HG03342 (cell line): ENCODE measurements around the gene CXCL11.
A peak's percentile ranks its signal among the peaks of the same experiment; 100 is the strongest.
"Not testable (repeated sequence)": the region's sequence is repeated elsewhere in the genome, so short reads cannot be mapped to it uniquely, and the experiment has no call there.

ENCODE experiments used
- ATAC-seq: cut with Tn5 transposase; IDR thresholded peaks from one replicate; pipeline ENCODE4 v1.9.1; 2021; ENCODE audit warnings: mild to moderate bottlenecking, moderate library complexity; ENCODE audit not compliant: unreplicated experiment

The CXCL11 gene

DNA sequence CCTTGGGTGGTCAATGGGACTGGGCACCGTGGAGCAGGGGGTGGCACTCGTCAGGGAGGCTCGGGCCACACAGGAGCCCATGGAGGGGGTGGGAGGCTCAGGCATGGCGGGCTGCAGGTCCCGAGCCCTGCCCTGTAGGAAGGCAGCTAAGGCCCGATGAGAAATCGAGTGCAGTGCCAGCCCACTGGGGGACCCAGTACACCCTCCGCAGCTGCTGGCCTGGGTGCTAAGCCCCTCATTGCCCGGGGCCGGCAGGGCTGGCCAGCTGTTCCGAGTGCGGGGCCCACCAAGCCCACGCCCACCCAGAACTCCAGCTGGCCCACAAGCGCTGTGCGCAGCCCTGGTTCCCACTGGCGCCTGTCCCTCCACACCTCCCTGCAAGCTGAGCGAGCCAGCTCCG lies 7.4 kb upstream of the CXCL11 start:
- ATAC-seq = not testable (repeated sequence)

DNA sequence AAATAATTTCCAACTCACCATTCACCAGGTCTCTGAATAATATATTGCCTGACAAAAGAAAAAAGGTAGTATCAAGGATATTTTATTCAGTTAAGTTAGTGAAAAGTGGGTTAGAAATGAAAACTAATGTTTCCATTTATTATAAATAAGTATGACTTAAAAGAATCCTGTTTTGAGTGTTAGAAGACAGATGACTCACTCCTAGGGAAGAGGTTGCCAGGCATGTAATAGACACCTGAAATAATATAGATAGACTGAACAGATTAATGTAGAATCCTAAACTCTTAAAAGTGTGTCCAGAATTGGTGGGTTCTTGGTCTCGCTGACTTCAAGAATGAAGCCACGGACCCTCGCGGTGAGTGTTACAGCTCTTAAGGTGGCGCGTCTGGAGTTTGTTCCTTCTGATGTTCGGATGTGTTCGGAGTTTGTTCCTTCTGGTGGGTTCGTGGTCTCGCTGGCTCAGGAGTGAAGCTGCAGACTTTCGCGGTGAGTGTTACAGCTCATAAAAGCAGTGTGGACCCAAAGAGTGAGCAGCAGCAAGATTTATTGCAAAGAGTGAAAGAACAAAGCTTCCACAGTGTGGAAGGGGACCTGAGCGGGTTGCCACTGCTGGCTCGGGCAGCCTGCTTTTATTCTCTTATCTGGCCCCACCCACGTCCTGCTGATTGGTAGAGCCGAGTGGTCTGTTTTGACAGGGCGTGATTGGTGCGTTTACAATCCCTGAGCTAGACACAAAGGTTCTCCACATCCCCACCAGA lies 6.5 kb upstream of the CXCL11 start:
- not testable (repeated sequence) for ATAC-seq

GRCh38 chr4:76036855-76037254 lies 985 bp upstream of the CXCL11 start:
- no peak for ATAC-seq

GRCh38 chr4:76035141-76035540 lies 729 bp downstream of the CXCL11 start:
- ATAC-seq = no peak

GRCh38 chr4:76029300-76029699 lies 6.6 kb downstream of the CXCL11 start:
- no peak for ATAC-seq

DNA sequence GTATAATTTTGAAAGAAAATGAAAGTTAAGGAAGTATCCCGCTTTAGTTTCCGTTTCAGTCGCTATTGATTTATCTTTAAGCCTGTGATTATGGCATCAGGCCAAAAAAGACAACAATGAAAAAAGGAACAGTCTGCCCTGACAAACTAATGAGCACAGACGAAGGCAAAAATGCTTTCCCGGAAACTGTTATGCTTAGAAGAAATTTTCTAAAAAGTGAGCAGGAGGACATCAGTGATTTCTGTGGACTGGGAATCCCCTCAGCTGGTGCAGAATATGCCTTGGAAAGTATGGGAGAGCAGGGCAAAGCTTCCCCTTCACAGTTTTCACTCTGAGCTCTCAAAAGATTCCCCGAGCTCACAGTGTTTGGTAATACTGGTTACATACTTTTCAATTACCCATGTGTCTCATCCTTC lies 7.5 kb downstream of the CXCL11 start:
- ATAC-seq = no peak

DNA sequence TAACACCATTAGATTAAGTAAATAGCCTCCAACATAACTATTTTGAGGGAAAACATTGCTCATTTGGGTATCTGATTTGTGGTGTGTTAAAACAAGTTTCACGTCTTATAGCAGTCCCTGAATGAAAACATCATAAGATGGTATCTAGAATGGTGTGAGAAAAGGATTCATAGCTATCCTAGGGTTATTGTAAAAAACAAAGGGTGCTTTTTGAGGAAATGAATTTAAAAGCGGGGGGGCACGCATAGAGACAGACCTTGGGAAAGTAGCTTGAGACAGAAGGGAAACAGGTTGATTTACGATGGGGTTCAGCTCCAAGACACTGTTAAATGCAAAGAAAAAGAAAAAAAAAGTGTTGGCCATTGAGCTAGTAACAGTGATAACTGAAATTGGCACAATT lies 11.8 kb downstream of the CXCL11 start:
- no peak for ATAC-seq

GRCh38 chr4:76023389-76023788 lies 12.5 kb downstream of the CXCL11 start, which contains the start of gene CXCL10:
Gene CXCL10, minus strand, starts transcription at chr4:76023497. Its CDS starts 66 bp downstream, at chr4:76023431.
- no peak for ATAC-seq

DNA sequence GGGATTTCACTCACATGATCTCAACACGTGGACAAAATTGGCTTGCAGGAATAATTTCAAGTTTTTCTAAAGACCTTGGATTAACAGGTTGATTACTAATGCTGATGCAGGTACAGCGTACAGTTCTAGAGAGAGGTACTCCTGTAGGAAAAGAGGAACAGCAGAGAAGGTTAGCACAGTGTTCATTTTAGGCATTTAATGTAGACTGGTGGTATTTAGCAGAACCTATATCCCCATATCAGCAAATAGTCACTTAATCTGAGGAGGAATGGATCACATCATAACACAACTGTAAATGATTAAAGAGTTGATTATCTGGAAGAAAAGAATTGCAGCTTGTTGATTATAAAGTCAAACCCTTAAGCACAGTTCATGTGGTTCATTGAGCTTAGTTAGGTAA lies 13.2 kb downstream of the CXCL11 start:
- ATAC-seq = no peak

DNA sequence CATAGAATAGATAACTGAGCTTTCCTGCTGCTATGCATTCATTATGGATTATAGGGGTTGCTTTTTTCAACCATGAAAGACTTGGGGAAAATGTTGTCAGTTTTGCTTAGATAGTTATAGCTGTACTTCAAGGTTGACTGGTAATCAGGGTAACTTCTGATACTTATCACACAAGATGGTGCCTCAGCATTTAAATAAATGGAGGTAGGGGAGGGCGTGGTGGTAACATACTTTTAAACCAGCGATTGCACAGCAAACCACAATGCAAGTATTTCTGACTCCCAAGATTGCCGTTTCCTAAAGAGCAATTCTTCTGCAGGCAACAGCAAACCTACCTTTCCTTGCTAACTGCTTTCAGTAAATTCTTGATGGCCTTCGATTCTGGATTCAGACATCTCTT lies 13.8 kb downstream of the CXCL11 start:
- ATAC-seq = no peak

GRCh38 chr4:76017056-76017686 lies 18.7 kb downstream of the CXCL11 start:
- ATAC-seq = no peak

GRCh38 chr4:76016393-76016792 lies 19.5 kb downstream of the CXCL11 start:
- ATAC-seq = peak; percentile 56

DNA sequence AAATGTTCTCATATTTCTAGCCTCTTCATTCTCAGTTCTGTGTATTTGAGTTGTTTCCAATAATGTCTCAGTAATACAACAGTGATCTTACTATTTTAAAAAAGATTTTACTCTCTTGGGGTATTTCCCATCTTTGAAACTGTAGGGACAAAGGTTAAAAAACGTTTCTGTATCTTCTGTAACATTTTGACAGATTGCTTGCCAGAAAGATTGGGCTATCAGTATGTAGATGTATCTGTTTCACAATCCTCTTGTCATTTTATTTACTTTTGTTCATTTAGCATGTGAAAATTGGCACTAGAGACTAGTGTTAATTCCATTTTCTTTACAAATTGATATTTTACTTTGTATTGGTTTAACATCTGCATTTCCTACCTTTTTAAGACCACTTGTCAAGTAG lies 22.3 kb downstream of the CXCL11 start:
- no peak for ATAC-seq

DNA sequence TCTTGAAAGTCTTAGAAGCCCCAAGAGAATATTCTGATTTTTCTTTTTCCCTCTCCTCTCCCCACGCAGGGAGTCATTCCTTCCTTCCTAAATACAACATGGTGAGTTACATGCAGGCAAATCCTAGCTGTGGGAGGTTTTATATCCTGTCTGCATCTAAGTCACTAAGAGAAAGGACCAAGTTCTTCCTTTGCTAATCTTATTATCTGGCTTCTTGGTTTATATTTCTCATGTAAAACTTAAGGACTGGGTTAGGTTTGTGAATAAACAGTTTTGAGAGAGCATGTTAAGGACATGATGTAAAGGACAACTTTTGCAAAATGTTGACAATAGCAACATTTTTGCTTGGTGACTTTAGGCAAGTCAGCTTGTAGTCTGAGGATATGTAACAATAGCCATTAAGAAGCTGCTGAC lies 23.5 kb downstream of the CXCL11 start:
- ATAC-seq = no peak

- ATAC-seq = peak; percentile 70
These were observed 24.0 kb downstream of the CXCL11 start for GRCh38 chr4:76011700-76012387.

GRCh38 chr4:76011018-76011670 lies 24.7 kb downstream of the CXCL11 start:
- no peak for ATAC-seq

- no peak for ATAC-seq
These were observed 25.3 kb downstream of the CXCL11 start for GRCh38 chr4:76010576-76010975.

DNA sequence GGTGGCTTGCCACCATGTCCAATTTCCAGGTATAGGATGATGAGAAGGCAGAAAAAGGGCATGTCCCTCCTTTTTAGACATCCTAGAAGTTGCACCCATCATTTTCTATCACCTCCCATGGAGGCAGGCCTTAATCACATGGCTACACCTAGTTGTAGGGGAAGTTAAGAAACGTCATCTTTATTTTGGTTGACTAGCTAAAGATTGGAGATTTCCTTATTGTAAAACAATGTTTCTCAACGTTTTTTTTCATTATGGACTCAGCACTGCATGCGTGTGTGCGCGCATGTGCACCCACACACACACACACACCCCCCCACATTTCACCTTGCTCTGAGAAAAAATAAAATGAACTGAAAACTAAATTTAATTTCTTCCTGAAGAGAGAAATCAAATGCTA lies 26.6 kb downstream of the CXCL11 start:
- ATAC-seq = no peak

DNA sequence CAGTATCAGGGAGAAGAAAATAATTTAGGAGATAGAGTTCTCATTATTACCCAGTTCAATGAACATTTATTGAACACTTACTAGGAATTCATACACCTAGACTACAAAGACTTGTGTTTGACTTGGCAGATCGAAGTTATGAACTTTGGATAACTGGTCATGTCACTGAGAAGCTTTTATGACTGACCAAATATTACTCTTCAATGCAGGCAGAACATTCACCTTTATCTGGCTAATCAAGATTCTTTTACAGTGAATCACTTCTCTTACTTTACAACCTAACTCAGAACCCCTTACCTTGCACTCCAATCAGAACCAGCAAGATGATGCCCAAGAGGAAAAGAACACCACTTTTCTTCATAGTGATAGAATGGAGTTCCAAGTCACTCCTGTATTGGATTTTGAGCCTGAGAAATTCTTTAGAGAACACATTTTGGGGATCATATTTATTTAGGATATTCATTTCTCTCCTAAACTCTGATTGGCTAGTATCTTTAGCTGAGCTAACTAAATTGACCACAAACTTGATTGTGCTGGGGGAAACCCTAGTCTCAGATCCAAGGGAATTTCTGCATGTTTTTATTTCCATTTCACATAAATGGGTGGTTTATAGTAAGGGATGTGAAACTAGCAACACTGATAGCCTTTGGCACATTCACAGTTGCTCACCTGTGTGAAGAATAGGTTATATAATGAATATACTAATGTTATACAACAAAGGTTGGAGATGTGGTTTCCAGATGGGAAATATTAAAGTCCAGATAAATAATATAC lies 28.6 kb downstream of the CXCL11 start, which contains the start of gene CXCL9:
CXCL9 (minus strand) TSS at position 421 of the 774 bp plus-strand sequence; CDS start at position 361, 60 bp downstream.
- no peak for ATAC-seq

GRCh38 chr4:76003620-76004019 lies 32.2 kb downstream of the CXCL11 start:
- no peak for ATAC-seq
